Cardiac muscle cell (in vitro differentiated cells and primary cell): Measurements from ENCODE around the gene ABHD15. TPM values are rescaled to one million over a fixed set of nuclear protein-coding genes. Genes with fewer than 3 reads are reported as not detected.

ENCODE experiments used
- DNase-seq, 2 donors: peaks; one replicate each; pipeline versions ENCODE4 v3.0.0 to v3.0.0-alpha.2; 2010 to 2017; ENCODE audit warnings: low read depth in 1 of 2, low spot score in 1 of 2
- H3K27ac ChIP-seq: fragments of 200-600 bp; sonication (generic); 2 replicates; pipeline ENCODE4 v1.5.1; 2016
- H3K27me3 ChIP-seq: fragments of 200-600 bp; sonication (generic); 2 replicates; pipeline ENCODE4 v1.6.0; 2016; ENCODE audit warnings: control low read depth
- H3K36me3 ChIP-seq: fragments of 200-600 bp; sonication (generic); 2 replicates; pipeline ENCODE4 v1.5.1; 2016; ENCODE audit warnings: control low read depth
- H3K4me1 ChIP-seq: fragments of 200-600 bp; sonication (generic); 2 replicates; pipeline ENCODE4 v1.8.1; 2017; ENCODE audit warnings: low read depth, mild to moderate bottlenecking, mixed run types
- H3K4me3 ChIP-seq: fragments of 200-600 bp; sonication (generic); 2 replicates; pipeline ENCODE4 v1.5.1; 2016; ENCODE audit warnings: mild to moderate bottlenecking
- H3K9me3 ChIP-seq: fragments of 200-600 bp; sonication (generic); 2 replicates; pipeline ENCODE4 v1.5.1; 2017; ENCODE audit warnings: low read depth, mild to moderate bottlenecking, control low read depth
- polyA plus RNA-seq: library from polyadenylated mRNA; unstranded; fragments of >200 nt; fragmentation: Nextera tagmentation; extraction: Ambion mirVana; gene quantifications from 2 replicates; pipeline ENCODE4 v1.2.1, GENCODE V29; 2016
- total RNA-seq: library from RNA; depleted of rRNA; stranded (reverse); fragments of >200 nt; gene quantifications from 2 replicates; pipeline ENCODE4 v1.2.3, GENCODE V29; 2016
- TF ChIP-seq, protein P1 (sequence below): IDR thresholded peaks from 2 replicates; pipeline ENCODE4 v1.5.1; 2012; ENCODE audit warnings: low read depth, mild to moderate bottlenecking, low read length

Gene ABHD15
- total and polyA plus RNA-seq, 2 experiments from 2014 or later: 4.8 to 5.8 TPM

DNA sequence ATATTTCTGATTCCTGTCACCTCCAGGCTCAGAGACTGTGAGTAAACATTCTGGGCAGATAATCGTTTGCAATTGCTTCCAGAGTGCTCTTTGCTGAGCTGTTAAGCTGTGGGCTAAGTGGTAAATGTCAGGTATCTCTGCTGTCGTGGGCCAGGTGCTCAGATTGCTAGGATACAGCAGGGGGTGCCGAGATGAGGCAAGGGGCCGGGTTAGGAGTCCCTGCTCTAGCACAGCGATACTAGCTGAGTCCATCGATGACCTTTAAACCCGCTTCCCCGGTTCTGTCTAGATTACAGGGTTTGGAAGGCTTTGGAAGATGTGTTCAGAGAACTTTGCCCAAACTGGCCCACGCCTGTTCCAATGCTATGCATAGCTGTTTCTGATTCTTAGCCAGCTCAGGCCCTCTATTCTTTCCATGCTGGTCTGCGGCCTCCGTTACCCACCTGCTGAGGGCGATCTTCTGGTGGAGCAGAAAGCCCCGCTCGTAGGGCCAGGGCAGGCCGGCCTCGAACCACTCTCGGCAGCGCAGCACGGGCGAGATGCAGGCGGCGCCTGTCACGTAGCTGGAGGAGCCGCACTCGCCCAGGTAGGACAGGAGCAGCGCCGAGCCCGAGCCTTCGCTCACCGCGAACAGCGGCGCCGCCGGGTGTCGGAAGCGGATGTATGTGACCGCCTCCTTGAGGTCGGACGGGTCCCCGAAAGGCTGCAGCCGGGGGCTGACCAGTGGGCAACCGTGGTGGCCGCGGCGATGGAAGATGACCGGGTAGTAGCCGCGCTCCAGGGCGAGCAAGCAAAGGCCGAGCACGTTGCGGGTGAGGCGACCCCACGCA, 979 bp downstream of the ABHD15 start:
- TF ChIP-seq, protein P1, sequence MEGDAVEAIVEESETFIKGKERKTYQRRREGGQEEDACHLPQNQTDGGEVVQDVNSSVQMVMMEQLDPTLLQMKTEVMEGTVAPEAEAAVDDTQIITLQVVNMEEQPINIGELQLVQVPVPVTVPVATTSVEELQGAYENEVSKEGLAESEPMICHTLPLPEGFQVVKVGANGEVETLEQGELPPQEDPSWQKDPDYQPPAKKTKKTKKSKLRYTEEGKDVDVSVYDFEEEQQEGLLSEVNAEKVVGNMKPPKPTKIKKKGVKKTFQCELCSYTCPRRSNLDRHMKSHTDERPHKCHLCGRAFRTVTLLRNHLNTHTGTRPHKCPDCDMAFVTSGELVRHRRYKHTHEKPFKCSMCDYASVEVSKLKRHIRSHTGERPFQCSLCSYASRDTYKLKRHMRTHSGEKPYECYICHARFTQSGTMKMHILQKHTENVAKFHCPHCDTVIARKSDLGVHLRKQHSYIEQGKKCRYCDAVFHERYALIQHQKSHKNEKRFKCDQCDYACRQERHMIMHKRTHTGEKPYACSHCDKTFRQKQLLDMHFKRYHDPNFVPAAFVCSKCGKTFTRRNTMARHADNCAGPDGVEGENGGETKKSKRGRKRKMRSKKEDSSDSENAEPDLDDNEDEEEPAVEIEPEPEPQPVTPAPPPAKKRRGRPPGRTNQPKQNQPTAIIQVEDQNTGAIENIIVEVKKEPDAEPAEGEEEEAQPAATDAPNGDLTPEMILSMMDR: peak; percentile 2
- H3K4me3 ChIP-seq: peak overlapping the region; percentile 49
- H3K4me1 ChIP-seq: peaks cover 6% of the 10 kb centered on the region
- peaks cover 28% of the 10 kb centered on the region for H3K27me3 ChIP-seq
- no peaks in the 10 kb centered on the region for H3K36me3 ChIP-seq
- no peak overlapping the region for H3K27ac ChIP-seq
- no peaks in the 10 kb centered on the region for H3K9me3 ChIP-seq
- DNase-seq: peak in 1 of 2 donors; percentile 46

DNA sequence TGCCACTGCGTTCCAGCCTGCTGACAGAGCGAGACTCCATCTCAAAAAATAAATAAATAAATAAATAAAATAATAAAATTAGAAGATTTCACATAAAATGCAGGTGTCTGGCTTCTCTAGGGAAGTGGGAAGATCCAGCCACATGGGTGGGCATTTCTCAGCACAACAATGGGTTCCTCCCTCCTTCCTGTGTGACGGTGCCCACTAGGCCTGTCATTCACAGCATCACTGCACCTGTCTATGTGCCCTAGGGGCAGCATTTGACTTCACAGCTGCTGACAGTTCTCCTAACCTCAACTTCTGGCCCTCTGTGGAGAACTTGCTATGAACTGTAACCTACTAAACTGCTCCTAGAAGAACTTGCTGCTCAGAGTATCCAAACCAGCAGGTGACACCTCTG, 3.0 kb downstream of the ABHD15 start:
- H3K4me3 ChIP-seq: no peak overlapping the region

DNA sequence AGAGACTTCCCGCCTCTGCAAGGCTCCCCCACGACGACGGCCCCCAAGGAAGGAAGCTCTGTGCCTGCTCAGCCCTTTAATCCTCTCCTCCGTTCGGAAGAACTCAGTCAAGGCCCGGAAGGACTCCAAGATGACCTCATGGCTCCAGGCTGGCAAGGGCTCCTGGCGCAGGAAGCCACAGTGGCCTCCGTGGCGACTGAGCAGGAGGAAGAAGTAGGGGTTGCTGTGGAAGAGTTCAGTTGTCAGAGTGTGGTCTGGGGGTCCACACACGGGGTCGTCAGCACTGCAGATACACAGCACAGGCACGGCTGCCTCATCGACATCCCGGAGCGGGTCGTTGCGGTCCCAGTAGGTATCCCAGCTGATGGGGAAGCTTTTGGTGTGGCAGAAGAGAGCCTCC, 4.2 kb downstream of the ABHD15 start:
- TF ChIP-seq, protein P1: no peak
- no peak overlapping the region for H3K4me3 ChIP-seq

More for the DNA sequence above, 3.0 kb downstream of the ABHD15 start:
- Histone ChIP-seq H3K36me3 (no peaks in the 10 kb centered on the region), H3K9me3 (no peaks in the 10 kb centered on the region), H3K27ac (no peak overlapping the region), H3K27me3 (peaks cover 28% of the 10 kb centered on the region), H3K4me1 (no peaks in the 10 kb centered on the region)
- TF ChIP-seq, protein P1: no peak
- DNase-seq: no peak

DNA sequence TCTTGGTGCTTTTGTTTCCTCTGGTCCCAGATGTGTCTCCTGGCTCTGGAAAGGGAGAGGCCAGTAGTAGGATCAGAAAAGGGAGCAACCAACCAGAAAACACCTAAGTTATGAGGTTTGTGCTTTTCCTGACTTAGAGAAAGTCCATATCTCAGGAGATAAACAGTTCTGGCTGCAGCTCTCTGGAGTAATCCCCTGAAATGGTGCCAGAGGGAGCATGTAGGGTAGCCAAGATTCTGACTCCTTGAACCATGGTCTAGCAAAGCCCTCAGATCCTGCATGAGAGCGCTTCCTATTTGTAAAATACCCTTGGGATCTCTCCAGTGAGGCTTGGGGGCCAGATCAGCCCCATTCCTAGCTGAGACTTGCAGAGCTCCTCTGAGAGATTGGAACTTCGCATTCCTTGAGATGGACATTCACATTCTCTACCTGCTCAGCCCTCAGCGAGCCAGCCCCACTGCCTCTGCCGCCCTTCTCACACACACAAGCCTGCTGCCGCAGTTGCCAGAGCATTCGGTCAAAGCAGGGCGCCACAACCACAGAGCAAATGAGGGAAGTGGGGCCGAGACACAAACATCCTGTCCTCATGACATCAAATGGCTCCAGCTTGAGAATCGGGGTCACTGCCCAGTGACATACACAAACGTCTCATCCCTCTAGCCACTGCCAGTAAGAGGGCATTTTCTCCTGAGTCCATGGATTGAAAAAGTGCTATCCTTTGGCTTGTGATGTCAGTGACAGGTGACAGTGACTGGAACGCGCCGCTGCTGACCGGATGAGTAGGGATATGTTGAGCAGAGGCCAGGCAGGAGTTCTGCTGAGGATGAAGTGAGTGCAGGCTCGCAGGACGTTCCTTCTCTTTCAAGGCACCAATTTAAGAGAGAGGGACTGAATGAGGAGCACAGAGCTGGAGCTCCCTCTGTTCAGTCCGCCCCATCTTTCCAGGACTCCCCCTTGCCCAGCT, 5.0 kb downstream of the ABHD15 start:
- TF ChIP-seq, protein P1: no peak
- Histone ChIP-seq H3K4me1 (no peaks in the 10 kb centered on the region), H3K9me3 (no peaks in the 10 kb centered on the region), H3K27ac (no peak overlapping the region), H3K4me3 (no peak overlapping the region), H3K36me3 (no peaks in the 10 kb centered on the region), H3K27me3 (peaks cover 28% of the 10 kb centered on the region)
- DNase-seq: peak in 1 of 2 donors; percentile 60

More for the DNA sequence above, 4.2 kb downstream of the ABHD15 start:
- Histone ChIP-seq H3K36me3 (no peaks in the 10 kb centered on the region), H3K4me1 (no peaks in the 10 kb centered on the region), H3K27me3 (peaks cover 28% of the 10 kb centered on the region), H3K27ac (no peak overlapping the region), H3K9me3 (no peaks in the 10 kb centered on the region)
- no peak for DNase-seq

DNA sequence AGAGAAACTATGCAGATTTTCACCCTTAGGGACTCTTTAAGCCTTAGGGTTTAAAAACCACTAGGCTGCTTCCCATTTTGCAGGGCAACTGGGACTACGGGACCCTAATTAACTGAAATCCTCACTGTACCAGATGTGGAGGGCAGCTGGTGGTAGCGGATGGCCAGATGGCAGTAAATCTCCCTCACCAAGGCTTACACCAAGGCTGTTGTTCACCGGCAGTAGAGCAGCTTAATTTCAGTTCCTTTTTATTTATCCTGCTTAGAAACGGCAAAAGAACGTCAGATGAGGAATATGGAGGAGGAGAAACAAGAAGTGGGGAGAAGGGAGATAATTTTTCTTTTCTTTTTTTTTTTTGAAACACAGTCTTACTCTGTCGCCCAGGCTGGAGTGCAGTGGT, 6.5 kb downstream of the ABHD15 start:
- Histone ChIP-seq H3K9me3 (no peaks in the 10 kb centered on the region), H3K4me3 (no peak overlapping the region), H3K27me3 (peaks cover 15% of the 10 kb centered on the region), H3K4me1 (no peaks in the 10 kb centered on the region), H3K36me3 (no peaks in the 10 kb centered on the region), H3K27ac (no peak overlapping the region)
- no peak for DNase-seq
- TF ChIP-seq, protein P1: no peak
